ENCODE results near the gene CTNNBIP1. TPM values are rescaled to one million over a fixed set of nuclear protein-coding genes. Genes with fewer than 3 reads are reported as not detected.

The CTNNBIP1 gene
- total RNA-seq, 2 experiments from 2014 or later: 9.0 to 9.6 TPM

- ChIA-PET CTCF (interaction anchor here (0.9 to 13.0 kb wide), 27 partner anchors 8 to 279 kb away, joined by 3 to 273 read pairs (median 5); no protein-coding TSS in a partner anchor), POLR2A (interaction anchor here (0.6 to 1.1 kb wide), 4 partner anchors 48 to 273 kb away, joined by 3 to 5 read pairs (median 3); no protein-coding TSS in a partner anchor)
- Mint-ChIP-seq H3K9me3 (no peaks in the 10 kb centered on the region), H3K4me1 (ENCODE audit: low read depth) (no peaks in the 10 kb centered on the region), H3K36me3 (ENCODE audit: low read depth) (no peaks in the 10 kb centered on the region), H3K4me3 (no peak overlapping the region), H3K27ac (no peak overlapping the region), H3K27me3 (no peaks in the 10 kb centered on the region)
- TF ChIP-seq CTCF (IDR thresholded peaks at IDR 0.05): no peak
- DNase-seq (no peak), ATAC-seq (no peak)
- intact Hi-C loops (cut with micrococcal nuclease): loop anchor here (5.0 kb wide), 1 partner anchor 241 kb away; no protein-coding TSS in a partner anchor
These were observed 41.9 kb downstream of the CTNNBIP1 start for GRCh38 chr1:9868244-9868590.

GRCh38 chr1:9867408-9868243 lies 42.4 kb downstream of the CTNNBIP1 start:
- POLR2A ChIA-PET: interaction anchor here (1.0 to 1.1 kb wide), 3 partner anchors 47 to 82 kb away, joined by 3 to 5 read pairs (median 3); no protein-coding TSS in a partner anchor
- ATAC-seq: peak; percentile 99
- TF ChIP-seq CTCF (IDR thresholded peaks at IDR 0.05): peak; percentile 94

GRCh38 chr1:9866836-9867235 lies 43.2 kb downstream of the CTNNBIP1 start:
- Mint-ChIP-seq H3K9me3 (no peaks in the 10 kb centered on the region), H3K36me3 (ENCODE audit: low read depth) (no peaks in the 10 kb centered on the region), H3K27me3 (no peaks in the 10 kb centered on the region), H3K4me3 (no peak overlapping the region), H3K4me1 (ENCODE audit: low read depth) (no peaks in the 10 kb centered on the region), H3K27ac (no peak overlapping the region)
- ChIA-PET POLR2A (interaction anchor here (1.1 kb wide), 1 partner anchor 20 kb away, joined by 3 read pairs; no protein-coding TSS in a partner anchor), CTCF (interaction anchor here (0.9 to 13.0 kb wide), 9 partner anchors 8 to 251 kb away, joined by 3 to 273 read pairs (median 3); no protein-coding TSS in a partner anchor)
- TF ChIP-seq CTCF (IDR thresholded peaks at IDR 0.05): no peak
- ATAC-seq (no peak), DNase-seq (no peak)
- intact Hi-C loops (cut with micrococcal nuclease): loop anchor here (1.0 to 5.0 kb wide), 2 partner anchors 83 to 240 kb away; no protein-coding TSS in a partner anchor

More at GRCh38 chr1:9867408-9868243, 42.4 kb downstream of the CTNNBIP1 start:
- CTCF ChIA-PET: interaction anchor here (0.9 to 13.0 kb wide), 26 partner anchors 8 to 278 kb away, joined by 3 to 273 read pairs (median 4); no protein-coding TSS in a partner anchor
- Mint-ChIP-seq H3K4me3 (no peak overlapping the region), H3K36me3 (ENCODE audit: low read depth) (no peaks in the 10 kb centered on the region), H3K4me1 (ENCODE audit: low read depth) (no peaks in the 10 kb centered on the region), H3K9me3 (no peaks in the 10 kb centered on the region), H3K27me3 (no peaks in the 10 kb centered on the region), H3K27ac (no peak overlapping the region)
- peak; percentile 94 for DNase-seq
- intact Hi-C loops (cut with micrococcal nuclease): loop anchor here (1.0 to 5.0 kb wide), 2 partner anchors 83 to 240 kb away; no protein-coding TSS in a partner anchor

GRCh38 chr1:9865724-9866123 lies 44.3 kb downstream of the CTNNBIP1 start:
- H3K36me3 Mint-ChIP-seq (ENCODE audit: low read depth): no peaks in the 10 kb centered on the region
- CTCF ChIA-PET: interaction anchor here (0.9 to 13.0 kb wide), 9 partner anchors 9 to 238 kb away, joined by 3 to 273 read pairs (median 4); no protein-coding TSS in a partner anchor
- H3K4me3 Mint-ChIP-seq: no peak overlapping the region
- POLR2A ChIA-PET: interaction anchor here (0.6 to 1.3 kb wide), 3 partner anchors 18 to 137 kb away, joined by 3 read pairs; partner anchors contain the start of genes LZIC and NMNAT1
- DNase-seq (no peak), ATAC-seq (no peak)
- H3K27me3 Mint-ChIP-seq: no peaks in the 10 kb centered on the region
- TF ChIP-seq CTCF (IDR thresholded peaks at IDR 0.05): no peak
- H3K27ac Mint-ChIP-seq: no peak overlapping the region
- no peaks in the 10 kb centered on the region for H3K4me1 Mint-ChIP-seq (ENCODE audit: low read depth)
- no peaks in the 10 kb centered on the region for H3K9me3 Mint-ChIP-seq
- intact Hi-C loops (cut with micrococcal nuclease): loop anchor here (5.0 kb wide), 1 partner anchor 238 kb away; no protein-coding TSS in a partner anchor
